Left renal cortex interstitium (tissue), 4 donors: ENCODE data around the gene PABPC3. TPM values are rescaled to one million over a fixed set of nuclear protein-coding genes. Genes with fewer than 3 reads are reported as not detected.

Source experiments
- DNase-seq, 4 donors: peaks; one replicate each; pipeline ENCODE4 v3.0.0-alpha.2; 2013; ENCODE audit warnings: low read depth in 4 of 4, low spot score in 2 of 4, missing footprints in 1 of 4
- polyA plus RNA-seq, 4 donors: library from polyadenylated mRNA; unstranded; fragments of 120-200 nt; gene quantifications; one replicate each; pipeline ENCODE4 v1.2.1, GENCODE V29; 2013; ENCODE audit not compliant: insufficient read length in 4 of 4

Gene PABPC3
- 1 to 10 TPM in 3 of 4 donors, under 1 TPM in 1; 0.56 to 1.6 (median 1.3) TPM for polyA plus RNA-seq

- DNase-seq, result no peak
These were observed at the start of gene PABPC3 for GRCh38 chr13:25095851-25096453. PABPC3 (plus strand) TSS chr13:25096136; CDS start chr13:25096199, 63 bp downstream.

GRCh38 chr13:25046274-25046984 is 49.5 kb upstream of the PABPC3 start:
- peak in 1 of 4 donors; percentile 2 for DNase-seq

GRCh38 chr13:25046985-25047511 is 48.9 kb upstream of the PABPC3 start:
- peak in 2 of 4 donors; percentile 21 to 40 for DNase-seq

GRCh38 chr13:25051065-25051464 is 44.9 kb upstream of the PABPC3 start:
- no peak for DNase-seq

- DNase-seq, result no peak
These were observed 36.8 kb upstream of the PABPC3 start for GRCh38 chr13:25059166-25059565.

GRCh38 chr13:25059958-25060357 is 36.0 kb upstream of the PABPC3 start:
- DNase-seq, result no peak

- no peak for DNase-seq
These were observed 33.5 kb upstream of the PABPC3 start for GRCh38 chr13:25062479-25062878.

- no peak for DNase-seq
These were observed 31.5 kb upstream of the PABPC3 start for GRCh38 chr13:25064396-25064795.

GRCh38 chr13:25065974-25066770 is 29.8 kb upstream of the PABPC3 start:
- DNase-seq, result no peak

- DNase-seq, result no peak
These were observed 28.9 kb upstream of the PABPC3 start for GRCh38 chr13:25067064-25067463.

GRCh38 chr13:25068810-25069209 is 27.1 kb upstream of the PABPC3 start:
- no peak for DNase-seq

GRCh38 chr13:25069236-25069635 is 26.7 kb upstream of the PABPC3 start:
- no peak for DNase-seq

- no peak for DNase-seq
These were observed 26.0 kb upstream of the PABPC3 start for GRCh38 chr13:25069911-25070310.

- DNase-seq, result no peak
These were observed 15.2 kb upstream of the PABPC3 start for GRCh38 chr13:25080773-25081172.

- DNase-seq, result no peak
These were observed 11.8 kb upstream of the PABPC3 start for GRCh38 chr13:25084096-25084495.

GRCh38 chr13:25085125-25085742 is 10.7 kb upstream of the PABPC3 start:
- DNase-seq, result peak in 1 of 4 donors; percentile 6

- no peak for DNase-seq
These were observed 7.2 kb upstream of the PABPC3 start for GRCh38 chr13:25088562-25089221.

GRCh38 chr13:25097426-25097825 is 1.5 kb downstream of the PABPC3 start:
- DNase-seq, result no peak

- no peak for DNase-seq
These were observed 7.8 kb downstream of the PABPC3 start for GRCh38 chr13:25103711-25104110.

GRCh38 chr13:25109341-25109740 is 13.4 kb downstream of the PABPC3 start:
- DNase-seq, result no peak
